T-helper 1 cell (primary cell): ENCODE measurements around the gene TJAP1.

Experiments
- DNase-seq, 5 donors: peaks; one replicate each; pipeline ENCODE4 v3.0.0-alpha.2; 2012 to 2020

TJAP1 gene

GRCh38 chr6:43541774-43542471 is 64.6 kb downstream of the TJAP1 start:
- DNase-seq = no peak

GRCh38 chr6:43544461-43544860 is 67.1 kb downstream of the TJAP1 start:
- DNase-seq = no peak

GRCh38 chr6:43547222-43547621 is 69.9 kb downstream of the TJAP1 start:
- DNase-seq = no peak
